Skin epidermis (tissue), 12 donors: ENCODE results near the gene TBCD.
"Not testable (repeated sequence)": the region's sequence is repeated elsewhere in the genome, so short reads cannot be mapped to it uniquely, and the experiment has no call there.

ENCODE experiments used
- H3K27ac ChIP-seq, 21 experiments: fragments of 200-600 bp; sonication (generic) in 11 of 21; one replicate each; pipeline ENCODE4 v1.5.0; 2020; ENCODE audit warnings: mild to moderate bottlenecking in 3 of 21, inconsistent platforms in 2 of 21, moderate library complexity in 2 of 21
- H3K4me3 ChIP-seq, 7 experiments: fragments of 200-600 bp; sonication (generic) in 2 of 7; one replicate each; pipeline ENCODE4 v1.5.0; 2020; ENCODE audit warnings: inconsistent platforms in 2 of 7, mild to moderate bottlenecking in 2 of 7, moderate library complexity in 1 of 7

TBCD gene

DNA sequence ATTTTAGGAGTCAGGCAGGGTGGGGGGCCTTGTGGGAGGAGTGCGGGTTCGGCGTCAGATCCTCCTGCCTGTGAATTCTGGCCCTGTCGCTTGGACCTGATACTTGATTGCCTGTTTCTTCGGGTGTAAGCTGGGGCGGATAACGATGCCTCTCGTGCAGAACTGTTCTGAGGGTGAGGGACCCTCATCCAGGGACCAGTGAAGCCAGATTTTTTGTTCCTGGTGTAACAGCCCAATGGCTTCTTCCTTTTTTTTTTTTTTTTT lies 1.3 kb downstream of the TBCD start:
- H3K4me3 ChIP-seq = peak overlapping the region in 6 of 7 experiments; percentile 69 to 93 (median 87)

DNA sequence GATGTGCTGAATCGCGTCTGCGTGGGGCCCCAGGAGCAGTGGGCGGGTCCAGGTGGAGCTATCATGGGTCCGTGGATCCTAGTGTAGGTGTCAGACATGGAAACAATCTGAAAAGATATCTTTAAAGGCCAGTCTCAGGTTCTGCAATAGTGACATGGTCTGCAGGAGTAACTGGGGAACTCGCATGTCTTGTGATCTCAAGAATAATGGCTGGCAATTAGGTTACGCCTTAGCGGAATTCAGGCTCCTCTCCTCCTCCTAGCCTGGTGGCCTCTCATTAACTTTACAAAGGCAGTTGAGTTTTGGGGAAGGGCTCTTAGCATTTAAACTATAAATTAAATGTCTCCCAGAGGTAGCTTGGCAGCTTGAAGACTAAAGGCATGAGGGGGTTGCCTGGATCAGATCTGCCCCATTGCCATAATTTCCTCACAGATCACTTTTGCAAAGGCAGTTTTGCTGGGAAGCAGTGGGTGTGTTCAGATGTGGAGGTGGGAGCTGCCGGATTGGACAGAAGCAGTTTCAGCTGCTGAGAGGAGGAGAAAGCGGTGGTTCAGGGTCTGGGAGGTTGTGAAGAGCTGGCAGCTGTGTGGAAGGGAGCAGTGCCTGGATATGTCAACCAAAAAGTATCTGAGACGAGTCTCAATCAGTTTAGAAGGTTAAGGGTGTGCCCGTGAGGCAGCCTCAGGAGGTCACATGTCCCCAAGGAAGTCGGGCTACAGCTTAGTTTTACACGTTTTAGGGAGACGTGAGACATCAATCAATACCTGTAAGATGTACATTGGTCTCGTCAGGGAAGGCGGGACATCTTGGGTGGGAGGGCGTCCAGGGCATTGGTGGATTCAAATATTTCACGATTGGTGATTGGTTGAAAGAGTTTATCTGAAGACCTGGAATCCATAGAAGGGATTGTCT lies 2.7 kb downstream of the TBCD start:
- Histone ChIP-seq H3K4me3 (peak overlapping the region in 2 of 7 experiments; percentile 13 to 15), H3K27ac (peak overlapping the region in 8 of 21 experiments; percentile 0 to 65 (median 34))

More for the DNA sequence above, 1.3 kb downstream of the TBCD start:
- H3K27ac ChIP-seq = peak overlapping the region in 2 of 21 experiments; percentile 71 to 79

DNA sequence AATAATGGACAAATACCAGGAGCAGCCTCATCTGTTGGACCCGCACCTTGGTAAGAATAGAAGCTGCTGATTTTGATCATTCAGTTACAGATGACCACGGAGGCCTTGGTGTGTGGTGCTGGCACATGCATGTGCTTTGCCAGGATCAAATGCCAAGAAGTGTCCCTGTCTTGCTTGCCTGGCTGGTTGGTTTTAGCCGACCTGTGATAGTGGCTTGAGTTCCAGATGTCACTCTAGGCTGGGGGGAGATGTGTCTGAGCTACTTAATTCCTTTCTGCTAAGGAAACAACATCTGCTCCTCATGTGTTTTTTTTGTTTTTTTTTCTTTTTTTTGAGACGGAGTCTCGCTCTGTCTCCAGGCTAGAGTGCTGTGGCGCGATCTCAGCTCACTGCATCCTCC lies 4.3 kb downstream of the TBCD start:
- Histone ChIP-seq H3K4me3 (no peak overlapping the region), H3K27ac (peak overlapping the region in 2 of 21 experiments; percentile 19 to 45)

DNA sequence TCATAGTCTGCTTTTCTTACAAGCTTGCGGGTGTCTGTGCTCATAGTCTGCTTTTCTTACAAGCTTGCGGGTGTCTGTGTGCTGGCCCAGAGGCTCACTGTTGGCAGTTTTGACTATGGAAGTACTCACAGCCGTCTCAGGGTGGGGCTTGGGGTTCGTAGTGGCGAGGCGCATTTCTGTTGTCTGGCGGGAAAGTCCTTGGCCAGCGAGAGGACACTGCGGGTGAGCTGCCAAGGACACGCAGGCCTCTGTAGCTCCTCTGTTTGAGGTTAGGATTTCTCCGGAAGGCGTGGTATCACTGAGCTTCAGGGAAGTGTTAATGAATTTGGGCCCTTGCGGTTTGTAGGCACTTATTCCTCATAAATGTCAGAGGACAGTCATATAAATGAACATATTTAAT lies 13.5 kb downstream of the TBCD start:
- H3K27ac ChIP-seq = peak overlapping the region in 1 of 21 experiments; percentile 1
- no peak overlapping the region for H3K4me3 ChIP-seq

DNA sequence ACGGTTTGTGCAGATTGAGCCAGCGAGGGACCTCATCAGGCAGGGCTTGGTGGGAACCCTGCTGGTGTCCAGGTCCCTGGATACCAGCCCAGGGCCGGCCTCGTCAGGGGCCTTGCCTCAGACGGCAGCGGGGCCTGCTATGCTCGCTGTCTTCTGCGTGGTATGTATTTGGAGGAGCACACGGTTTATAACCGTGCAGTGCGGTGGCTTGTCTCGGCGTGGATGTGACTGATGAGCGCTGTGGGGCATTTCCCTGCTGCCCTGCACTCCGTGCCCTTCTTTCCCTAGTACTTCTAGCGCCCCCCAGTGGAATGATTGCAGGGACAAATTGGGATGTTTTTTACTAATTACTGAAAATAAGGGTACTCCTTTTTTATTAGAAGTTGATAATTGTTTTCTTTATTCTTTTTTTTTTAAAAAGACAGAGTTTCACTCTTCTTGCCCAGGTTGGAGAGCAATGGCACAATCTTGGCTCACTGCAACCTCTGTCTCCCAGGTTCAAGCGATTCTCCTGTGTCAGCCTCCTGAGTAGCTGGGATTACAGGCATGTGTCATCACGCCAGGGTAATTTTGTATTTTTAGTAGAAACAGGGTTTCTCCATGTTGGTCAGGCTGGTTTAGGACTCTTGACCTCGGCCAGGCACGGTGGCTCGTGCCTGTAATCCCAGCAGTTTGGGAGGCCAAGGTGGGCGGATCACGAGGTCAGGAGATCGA lies 15.3 kb downstream of the TBCD start:
- Histone ChIP-seq H3K27ac (no peak overlapping the region), H3K4me3 (no peak overlapping the region)

DNA sequence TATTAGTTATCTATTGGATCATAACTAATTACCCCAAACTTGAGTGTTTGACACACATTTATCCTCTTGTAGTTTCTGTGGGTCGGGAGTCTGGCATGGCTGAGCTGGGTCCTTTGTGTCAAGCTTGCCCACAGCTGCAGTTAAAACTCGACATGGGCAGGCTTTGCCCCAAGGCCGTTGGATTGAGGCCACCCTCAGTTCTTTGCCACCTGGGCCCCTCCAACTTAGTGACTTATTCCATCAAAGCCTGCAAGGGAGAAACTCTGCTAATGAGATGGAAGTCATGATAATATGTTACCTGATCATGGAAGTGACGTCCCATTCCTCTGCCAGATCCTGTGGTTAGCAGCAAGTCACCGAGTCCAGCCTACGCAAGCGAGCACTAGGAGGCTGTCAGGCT lies 17.2 kb downstream of the TBCD start:
- Histone ChIP-seq H3K4me3 (no peak overlapping the region), H3K27ac (no peak overlapping the region)

GRCh38 chr17:82772026-82772425 lies 20.2 kb downstream of the TBCD start:
- Histone ChIP-seq H3K4me3 (no peak overlapping the region), H3K27ac (no peak overlapping the region)

GRCh38 chr17:82774456-82774855 lies 22.6 kb downstream of the TBCD start:
- H3K4me3 ChIP-seq = not testable (repeated sequence)
- peak overlapping the region in 1 of 21 experiments; percentile 58 for H3K27ac ChIP-seq

- Histone ChIP-seq H3K4me3 (no peak overlapping the region), H3K27ac (peak overlapping the region in 2 of 21 experiments; percentile 46 to 58)
These were observed 23.3 kb downstream of the TBCD start for GRCh38 chr17:82775001-82775823.

GRCh38 chr17:82776454-82776853 lies 24.6 kb downstream of the TBCD start:
- Histone ChIP-seq H3K27ac (peak overlapping the region in 1 of 21 experiments; percentile 1), H3K4me3 (no peak overlapping the region)

DNA sequence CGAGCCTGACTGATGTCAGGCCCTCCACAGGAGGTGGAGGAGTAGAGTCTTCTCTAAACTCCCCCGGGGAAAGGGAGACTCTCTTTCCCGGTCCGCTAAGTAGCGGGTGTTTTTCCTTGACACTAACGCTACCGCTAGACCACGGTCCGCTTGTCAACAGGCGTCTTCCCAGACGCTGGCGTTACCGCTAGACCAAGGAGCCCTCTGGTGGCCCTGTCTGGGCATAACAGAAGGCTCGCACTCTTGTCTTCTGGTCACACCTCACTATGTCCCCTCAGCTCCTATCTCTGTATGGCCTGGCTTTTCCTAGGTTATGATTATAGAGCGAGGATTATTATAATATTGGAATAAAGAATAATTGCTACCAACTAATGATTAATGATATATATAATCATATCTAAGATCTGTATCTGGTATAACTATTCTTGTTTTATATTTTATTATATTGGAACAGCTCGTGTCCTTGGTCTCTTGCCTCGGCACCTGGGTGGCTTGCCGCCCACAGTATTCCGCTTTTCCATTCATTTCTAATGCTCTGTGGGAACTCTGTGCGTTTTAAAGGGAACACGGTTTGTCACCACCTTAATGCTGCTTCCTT lies 26.0 kb downstream of the TBCD start:
- H3K27ac ChIP-seq, H3K4me3 ChIP-seq: not testable (repeated sequence)

- no peak overlapping the region for H3K4me3 ChIP-seq
- peak overlapping the region in 1 of 21 experiments; percentile 6 for H3K27ac ChIP-seq
These were observed 27.7 kb downstream of the TBCD start for GRCh38 chr17:82779541-82779940.

DNA sequence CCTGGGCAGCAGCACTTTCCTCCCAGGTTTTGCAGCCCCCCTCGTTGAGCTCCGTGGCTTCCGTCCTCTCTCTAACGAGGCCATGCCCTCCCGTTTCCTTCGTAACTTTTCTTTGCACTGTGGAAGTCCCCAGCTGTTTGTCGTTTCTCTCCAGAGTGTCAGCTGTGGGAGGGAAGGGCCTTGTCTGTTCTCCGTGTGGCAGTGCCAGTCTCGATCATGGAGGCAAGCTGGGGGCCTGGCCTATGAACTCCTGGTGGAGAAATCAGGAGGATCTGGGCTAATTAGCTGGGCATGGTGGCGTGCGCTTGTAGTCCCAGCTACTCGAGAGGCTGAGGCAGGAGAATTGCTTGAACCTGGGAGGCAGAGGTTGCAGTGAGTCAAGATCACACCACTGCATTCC lies 28.3 kb downstream of the TBCD start:
- H3K4me3 ChIP-seq = no peak overlapping the region
- peak overlapping the region in 1 of 21 experiments; percentile 6 for H3K27ac ChIP-seq

- H3K27ac ChIP-seq = no peak overlapping the region
- H3K4me3 ChIP-seq = no peak overlapping the region
These were observed 29.4 kb downstream of the TBCD start for GRCh38 chr17:82780971-82781893.

DNA sequence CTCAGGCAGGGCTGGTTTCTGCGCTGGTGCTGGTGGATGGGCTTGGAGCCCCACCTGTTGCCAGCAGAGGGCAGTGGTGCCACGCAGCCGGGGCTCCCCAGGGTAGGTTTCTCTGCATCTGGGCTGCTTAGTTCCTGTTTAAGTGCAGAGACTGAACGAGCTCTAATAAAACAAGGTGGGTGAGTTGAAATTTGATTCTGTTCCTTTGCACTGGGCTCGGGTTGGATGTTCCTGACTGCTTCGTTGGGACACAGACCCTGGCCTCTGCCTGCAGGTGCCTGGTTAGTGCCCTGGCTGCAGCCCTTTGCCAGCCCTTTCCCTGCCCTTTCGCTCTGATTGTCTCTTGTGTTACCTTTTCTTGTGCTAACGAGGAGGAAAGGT lies 30.0 kb downstream of the TBCD start:
- Histone ChIP-seq H3K27ac (peak overlapping the region in 16 of 21 experiments; percentile 3 to 76 (median 40)), H3K4me3 (no peak overlapping the region)

GRCh38 chr17:82782657-82783207 lies 30.9 kb downstream of the TBCD start:
- Histone ChIP-seq H3K4me3 (no peak overlapping the region), H3K27ac (peak overlapping the region in 13 of 21 experiments; percentile 3 to 61 (median 40))

DNA sequence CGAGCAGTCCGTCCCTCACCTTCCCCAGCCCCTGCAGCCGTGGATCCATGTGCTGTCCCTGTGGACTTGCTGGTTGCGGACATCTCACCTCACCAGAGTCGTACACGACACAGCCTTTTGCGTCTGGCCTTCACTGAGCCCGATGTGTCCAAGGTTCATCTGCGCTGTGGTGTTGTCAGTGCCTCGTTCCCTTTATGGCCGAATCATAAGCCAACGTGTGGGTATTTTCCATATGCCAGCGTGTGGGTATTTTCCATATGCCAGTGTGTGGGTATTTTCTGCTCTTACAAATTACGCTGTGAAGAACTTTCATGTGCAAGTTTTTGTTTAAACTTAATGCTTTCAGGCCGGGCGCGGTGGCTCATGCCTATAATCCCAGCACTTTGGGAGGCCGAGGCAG lies 31.6 kb downstream of the TBCD start:
- no peak overlapping the region for H3K4me3 ChIP-seq
- peak overlapping the region in 1 of 21 experiments; percentile 48 for H3K27ac ChIP-seq

- H3K27ac ChIP-seq = peak overlapping the region in 4 of 21 experiments; percentile 64 to 75 (median 72)
- not testable (repeated sequence) for H3K4me3 ChIP-seq
These were observed 33.7 kb downstream of the TBCD start for GRCh38 chr17:82785581-82785980.
